Endothelial cell of umbilical vein (primary cell): Measurements from ENCODE around the gene NT5C1A.

Experiments used
- EZH2 ChIP-seq: IDR thresholded peaks from 2 replicates; pipeline ENCODE4 v1.6.1; 2012; ENCODE audit warnings: borderline replicate concordance, low read depth, mild to moderate bottlenecking, moderate library complexity, low read length, inconsistent platforms; ENCODE audit not compliant: severe bottlenecking
- FOS ChIP-seq: IDR thresholded peaks from 2 replicates; pipeline ENCODE4 v1.6.1; 2011; ENCODE audit warnings: mild to moderate bottlenecking, low read length, moderate library complexity, borderline replicate concordance; ENCODE audit not compliant: insufficient read depth
- GATA2 ChIP-seq: IDR thresholded peaks from 2 replicates; pipeline ENCODE4 v1.7.0; 2011; ENCODE audit warnings: low read depth, mild to moderate bottlenecking, moderate library complexity, mixed read lengths, low read length; ENCODE audit not compliant: insufficient read length, insufficient read depth
- JUN ChIP-seq: IDR thresholded peaks from 2 replicates; pipeline ENCODE4 v1.6.1; 2011; ENCODE audit warnings: borderline replicate concordance, low read depth; ENCODE audit not compliant: insufficient read length, insufficient read depth
- MYC ChIP-seq: IDR thresholded peaks from one replicate; pipeline ENCODE4 v1.6.1; 2011; ENCODE audit warnings: mild to moderate bottlenecking, low read depth, low read length
- POLR2A ChIP-seq: IDR thresholded peaks from 2 replicates; pipeline ENCODE4 v1.6.1; 2012; ENCODE audit warnings: low read depth, mild to moderate bottlenecking, control low read depth, low read length
- POLR2AphosphoS5 ChIP-seq: IDR thresholded peaks from 2 replicates; pipeline ENCODE4 v1.6.1; 2012; ENCODE audit warnings: low read depth, mild to moderate bottlenecking, control low read depth, low read length, moderate library complexity; ENCODE audit not compliant: insufficient read depth
- TF ChIP-seq, protein P1 (sequence below), 2 donors: IDR thresholded peaks; 1 replicate in 1 of 2; 2 replicates in 1 of 2; pipeline ENCODE4 v1.5.1; 2011; ENCODE audit warnings: low read length in 2 of 2, mild to moderate bottlenecking in 2 of 2, moderate library complexity in 2 of 2, control low read depth in 1 of 2, inconsistent platforms in 1 of 2, low read depth in 1 of 2; ENCODE audit not compliant: insufficient read depth in 1 of 2; ENCODE audit errors: extremely low read depth in 1 of 2
- TF ChIP-seq, protein P2 (sequence below): IDR thresholded peaks from 2 replicates; pipeline ENCODE4 v1.6.1; 2011; ENCODE audit not compliant: insufficient read depth, insufficient read length

DNA sequence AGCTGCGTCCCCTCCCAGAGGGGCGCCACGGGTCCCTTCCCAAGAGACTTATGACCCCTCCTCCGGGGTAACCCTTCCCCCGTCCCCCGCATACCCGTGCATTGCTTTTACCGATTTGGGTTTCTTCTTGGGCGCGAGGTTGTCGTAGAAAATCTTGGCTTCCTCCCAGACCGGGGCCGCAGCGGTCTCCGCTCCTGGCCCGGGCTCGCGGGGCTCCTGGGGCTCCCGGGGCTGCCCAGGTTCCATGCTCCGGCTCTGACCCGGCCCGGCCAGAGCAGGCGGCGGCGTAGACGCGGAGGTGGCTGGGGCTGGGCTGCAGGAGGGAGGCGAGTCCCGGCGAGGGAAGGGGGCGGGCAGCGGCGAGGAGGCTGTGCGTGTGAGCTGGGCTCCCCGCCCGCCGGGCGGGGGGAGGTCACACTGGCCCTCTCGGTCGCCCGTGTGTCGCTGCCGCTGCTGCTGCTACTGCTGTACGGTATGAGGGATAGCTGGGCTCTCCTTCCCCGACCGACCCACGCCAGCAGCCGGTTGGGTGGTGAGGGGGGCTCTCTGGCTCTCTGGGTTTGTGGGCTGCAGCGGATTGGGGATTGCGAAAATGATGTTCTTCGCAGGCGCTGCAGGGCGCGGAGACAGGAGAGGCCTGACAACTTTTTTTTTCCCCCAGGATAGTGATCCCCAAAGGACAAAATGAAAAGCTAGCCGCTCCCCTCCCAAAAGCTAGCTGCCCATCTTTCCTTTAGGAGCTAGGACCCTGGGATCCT lies at the start of gene NT5C1A:
- TF ChIP-seq POLR2A (no peak), EZH2 (peak; percentile 33), POLR2AphosphoS5 (no peak), MYC (no peak), FOS (no peak), GATA2 (no peak), JUN (no peak)
- TF ChIP-seq, protein P1, sequence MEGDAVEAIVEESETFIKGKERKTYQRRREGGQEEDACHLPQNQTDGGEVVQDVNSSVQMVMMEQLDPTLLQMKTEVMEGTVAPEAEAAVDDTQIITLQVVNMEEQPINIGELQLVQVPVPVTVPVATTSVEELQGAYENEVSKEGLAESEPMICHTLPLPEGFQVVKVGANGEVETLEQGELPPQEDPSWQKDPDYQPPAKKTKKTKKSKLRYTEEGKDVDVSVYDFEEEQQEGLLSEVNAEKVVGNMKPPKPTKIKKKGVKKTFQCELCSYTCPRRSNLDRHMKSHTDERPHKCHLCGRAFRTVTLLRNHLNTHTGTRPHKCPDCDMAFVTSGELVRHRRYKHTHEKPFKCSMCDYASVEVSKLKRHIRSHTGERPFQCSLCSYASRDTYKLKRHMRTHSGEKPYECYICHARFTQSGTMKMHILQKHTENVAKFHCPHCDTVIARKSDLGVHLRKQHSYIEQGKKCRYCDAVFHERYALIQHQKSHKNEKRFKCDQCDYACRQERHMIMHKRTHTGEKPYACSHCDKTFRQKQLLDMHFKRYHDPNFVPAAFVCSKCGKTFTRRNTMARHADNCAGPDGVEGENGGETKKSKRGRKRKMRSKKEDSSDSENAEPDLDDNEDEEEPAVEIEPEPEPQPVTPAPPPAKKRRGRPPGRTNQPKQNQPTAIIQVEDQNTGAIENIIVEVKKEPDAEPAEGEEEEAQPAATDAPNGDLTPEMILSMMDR (IDR thresholded peaks at IDR 0.05; ENCODE audit: extremely low read depth in 1 of 2, insufficient read depth in 1 of 2, low read depth in 1 of 2, low read length in 2 of 2): no peak
- TF ChIP-seq, protein P2, sequence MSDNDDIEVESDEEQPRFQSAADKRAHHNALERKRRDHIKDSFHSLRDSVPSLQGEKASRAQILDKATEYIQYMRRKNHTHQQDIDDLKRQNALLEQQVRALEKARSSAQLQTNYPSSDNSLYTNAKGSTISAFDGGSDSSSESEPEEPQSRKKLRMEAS: no peak
